NCI-H446 treated with DMSO at 0.1 percent for 48 hours (cell line): ENCODE data around the gene ARFGEF2.
A peak's percentile ranks its signal among the peaks of the same experiment; 100 is the strongest.
"Not testable (repeated sequence)": the region's sequence is repeated elsewhere in the genome, so short reads cannot be mapped to it uniquely, and the experiment has no call there.

Experiments used
- DNase-seq: peaks from one replicate; lab custom pipeline; 2025; lab: John Stamatoyannopoulos, UW

Gene ARFGEF2

GRCh38 chr20:48999890-49000870 lies 78.7 kb downstream of the ARFGEF2 start:
- DNase-seq = no peak

GRCh38 chr20:49001741-49002140 lies 80.2 kb downstream of the ARFGEF2 start:
- no peak for DNase-seq

- no peak for DNase-seq
Measured at GRCh38 chr20:49006446-49006980, 85.0 kb downstream of the ARFGEF2 start.

- DNase-seq = no peak
Measured at GRCh38 chr20:49009899-49010631, 88.6 kb downstream of the ARFGEF2 start.

GRCh38 chr20:49024220-49024619 lies 102.7 kb downstream of the ARFGEF2 start:
- no peak for DNase-seq

GRCh38 chr20:49028177-49028576 lies 106.7 kb downstream of the ARFGEF2 start:
- DNase-seq = not testable (repeated sequence)

GRCh38 chr20:49028684-49029083 lies 107.2 kb downstream of the ARFGEF2 start:
- DNase-seq = no peak

- no peak for DNase-seq
Measured at GRCh38 chr20:49029203-49029602, 107.7 kb downstream of the ARFGEF2 start.

- DNase-seq = peak; percentile 43
Measured at GRCh38 chr20:49030954-49031619, 109.6 kb downstream of the ARFGEF2 start.

GRCh38 chr20:49032455-49032854 lies 110.9 kb downstream of the ARFGEF2 start:
- DNase-seq = no peak

- no peak for DNase-seq
Measured at GRCh38 chr20:49034070-49034732, 112.7 kb downstream of the ARFGEF2 start.

GRCh38 chr20:49037962-49038387 lies 116.5 kb downstream of the ARFGEF2 start:
- no peak for DNase-seq

- DNase-seq = no peak
Measured at GRCh38 chr20:49039854-49040253, 118.3 kb downstream of the ARFGEF2 start.

- DNase-seq = no peak
Measured at GRCh38 chr20:49043000-49043399, 121.5 kb downstream of the ARFGEF2 start.

- DNase-seq = no peak
Measured at GRCh38 chr20:49045440-49046086, 124.1 kb downstream of the ARFGEF2 start.

- DNase-seq = peak; percentile 95
Measured at GRCh38 chr20:49046087-49046900, 124.8 kb downstream of the ARFGEF2 start, which contains the start of gene CSE1L. TSS of gene CSE1L (plus strand) at chr20:49046312. CDS start at chr20:49058464, 12,152 bp downstream.

GRCh38 chr20:49052334-49052733 lies 130.8 kb downstream of the ARFGEF2 start:
- DNase-seq = no peak

GRCh38 chr20:49054056-49054643 lies 132.6 kb downstream of the ARFGEF2 start:
- no peak for DNase-seq

- DNase-seq = no peak
Measured at GRCh38 chr20:49063279-49063678, 141.8 kb downstream of the ARFGEF2 start.

- DNase-seq = no peak
Measured at GRCh38 chr20:49074521-49074920, 153.0 kb downstream of the ARFGEF2 start.
